IPS-NIHi7 (cell line): ENCODE results near the gene FAM222B.

Experiments
- DNase-seq: peaks from one replicate; pipeline ENCODE4 v3.0.0; 2012; ENCODE audit warnings: mixed read lengths; ENCODE audit errors: extremely low spot score

Gene FAM222B

GRCh38 chr17:28712032-28712704 is 130.4 kb downstream of the FAM222B start:
- peak; percentile 63 for DNase-seq

GRCh38 chr17:28711723-28712031 is 130.9 kb downstream of the FAM222B start, which contains the start of gene PROCA1:
PROCA1 (minus strand) TSS chr17:28711888; CDS start chr17:28711660, 228 bp downstream.
- no peak for DNase-seq

- DNase-seq = peak; percentile 97
Observed at GRCh38 chr17:28710861-28711722, 131.5 kb downstream of the FAM222B start.

GRCh38 chr17:28707339-28707720 is 135.3 kb downstream of the FAM222B start:
- DNase-seq = no peak

GRCh38 chr17:28706471-28707338 is 135.9 kb downstream of the FAM222B start:
- DNase-seq = no peak
